ENCODE data around the gene SLC3A2.

SLC3A2 gene

GRCh38 chr11:62885137-62885750 is 4.5 kb downstream of the SLC3A2 start:
- TF ChIP-seq GATA2 (IDR thresholded peaks at IDR 0.05; ENCODE audit: low read depth, low read length) = no peak
- no peak for TF ChIP-seq GATA3 (IDR thresholded peaks at IDR 0.05; ENCODE audit: low read depth, low read length)

- TF ChIP-seq GATA3 (IDR thresholded peaks at IDR 0.05; ENCODE audit: low read depth, low read length) (no peak), GATA2 (IDR thresholded peaks at IDR 0.05; ENCODE audit: low read depth, low read length) (no peak)
Measured at GRCh38 chr11:62888406-62888805, 7.7 kb downstream of the SLC3A2 start.

- TF ChIP-seq GATA2 (IDR thresholded peaks at IDR 0.05; ENCODE audit: low read depth, low read length) (no peak), GATA3 (IDR thresholded peaks at IDR 0.05; ENCODE audit: low read depth, low read length) (no peak)
Measured at GRCh38 chr11:62889126-62889483, 8.4 kb downstream of the SLC3A2 start.

DNA sequence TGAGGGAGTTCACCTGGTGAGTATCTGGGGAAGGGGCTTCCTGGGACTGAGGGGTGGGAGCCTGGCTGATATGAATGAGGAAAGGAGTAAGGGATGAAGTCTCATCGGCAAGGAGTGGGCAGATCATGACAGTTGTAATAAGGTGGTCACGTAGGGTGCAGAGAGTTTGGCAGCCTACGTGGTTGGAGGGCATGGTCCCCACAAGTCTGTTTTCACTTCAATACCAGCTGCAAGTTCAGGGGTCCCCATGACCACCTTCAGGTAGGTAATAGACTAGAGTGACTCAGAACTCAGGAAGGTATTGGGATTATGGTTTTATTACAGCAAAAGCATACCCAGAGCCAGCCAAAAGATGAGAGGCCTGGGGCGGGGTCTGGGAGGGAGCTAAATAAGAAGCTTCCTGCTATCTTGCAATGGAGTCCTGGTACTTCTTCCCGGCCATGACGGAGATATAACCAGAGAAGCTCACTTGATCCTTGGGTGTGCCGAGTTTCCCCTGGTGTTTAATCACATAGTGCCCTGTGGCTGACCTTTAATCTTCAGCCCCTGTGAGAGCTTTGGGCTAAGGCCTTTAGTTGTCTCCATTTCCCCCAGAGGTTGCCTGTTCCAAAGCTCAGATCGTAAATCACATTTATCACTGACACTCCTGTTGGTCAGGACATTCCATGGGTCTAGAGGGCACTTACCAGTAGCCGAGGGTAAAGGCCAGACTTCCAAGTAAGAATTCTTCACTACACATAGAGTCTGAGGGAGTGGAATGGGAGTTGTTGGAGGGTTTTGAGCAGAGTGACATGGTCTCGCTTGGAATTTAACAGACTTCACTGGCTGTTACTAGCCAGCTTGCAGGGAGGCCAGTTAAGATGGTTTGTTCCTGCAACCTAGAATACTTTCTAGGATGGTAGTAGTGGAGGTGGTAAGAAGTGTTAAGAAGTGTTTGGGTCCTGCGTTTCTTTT is 9.1 kb downstream of the SLC3A2 start:
- TF ChIP-seq GATA3 (IDR thresholded peaks at IDR 0.05; ENCODE audit: low read depth, low read length) (no peak), GATA2 (IDR thresholded peaks at IDR 0.05; ENCODE audit: low read depth, low read length) (no peak)

- TF ChIP-seq GATA3 (IDR thresholded peaks at IDR 0.05; ENCODE audit: low read depth, low read length) (no peak), GATA2 (IDR thresholded peaks at IDR 0.05; ENCODE audit: low read depth, low read length) (no peak)
Measured at GRCh38 chr11:62892077-62892922, 11.6 kb downstream of the SLC3A2 start.

GRCh38 chr11:62895501-62895900 is 14.8 kb downstream of the SLC3A2 start:
- no peak for TF ChIP-seq GATA3 (IDR thresholded peaks at IDR 0.05; ENCODE audit: low read depth, low read length)
- TF ChIP-seq GATA2 (IDR thresholded peaks at IDR 0.05; ENCODE audit: low read depth, low read length) = no peak

GRCh38 chr11:62896049-62896448 is 15.4 kb downstream of the SLC3A2 start:
- TF ChIP-seq GATA3 (IDR thresholded peaks at IDR 0.05; ENCODE audit: low read depth, low read length) = no peak
- TF ChIP-seq GATA2 (IDR thresholded peaks at IDR 0.05; ENCODE audit: low read depth, low read length) = no peak

- no peak for TF ChIP-seq GATA3 (IDR thresholded peaks at IDR 0.05; ENCODE audit: low read depth, low read length)
- TF ChIP-seq GATA2 (IDR thresholded peaks at IDR 0.05; ENCODE audit: low read depth, low read length) = no peak
Measured at GRCh38 chr11:62897311-62897710, 16.6 kb downstream of the SLC3A2 start.

GRCh38 chr11:62898027-62898426 is 17.3 kb downstream of the SLC3A2 start:
- TF ChIP-seq GATA2 (IDR thresholded peaks at IDR 0.05; ENCODE audit: low read depth, low read length) = no peak
- TF ChIP-seq GATA3 (IDR thresholded peaks at IDR 0.05; ENCODE audit: low read depth, low read length) = no peak

DNA sequence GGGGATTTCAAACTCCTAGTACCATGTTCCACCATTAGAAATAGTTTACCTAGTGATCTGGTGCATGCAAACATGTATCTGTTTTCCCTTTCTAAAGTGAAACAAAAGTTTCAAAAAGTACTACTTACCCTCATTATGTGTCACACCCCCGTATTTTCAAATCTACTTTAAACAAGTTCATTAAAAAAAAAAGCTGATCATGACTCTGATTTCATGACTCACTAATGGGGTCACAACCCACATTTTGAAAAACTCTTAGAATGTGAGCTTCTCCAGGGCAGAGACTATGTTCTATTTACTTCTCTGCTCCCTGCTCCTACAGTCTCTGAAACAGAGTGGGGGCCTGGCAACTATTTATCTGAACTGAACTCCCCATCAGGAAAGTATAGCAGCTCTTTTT is 22.2 kb downstream of the SLC3A2 start:
- TF ChIP-seq GATA2 (IDR thresholded peaks at IDR 0.05; ENCODE audit: low read depth, low read length) = no peak
- no peak for TF ChIP-seq GATA3 (IDR thresholded peaks at IDR 0.05; ENCODE audit: low read depth, low read length)

DNA sequence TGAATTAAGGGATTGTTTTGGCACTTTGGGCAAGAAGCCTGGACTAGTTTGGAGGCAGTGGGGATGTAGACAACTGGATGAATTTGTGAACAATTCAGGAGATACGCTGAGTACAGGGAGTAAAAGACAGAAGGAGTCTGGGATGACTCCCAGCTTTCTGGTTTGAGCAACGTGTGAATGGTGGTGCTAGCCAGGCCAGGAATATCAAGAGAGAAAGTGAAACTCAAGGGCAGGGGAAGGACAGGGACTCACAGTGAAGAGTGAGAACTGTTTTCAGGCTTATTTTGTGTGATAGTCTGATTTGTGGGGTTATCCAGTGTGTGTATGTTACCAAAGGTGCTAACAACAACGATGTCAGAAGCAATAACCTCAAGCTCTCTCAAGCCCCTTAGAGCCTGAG is 24.6 kb downstream of the SLC3A2 start:
- TF ChIP-seq GATA2 (IDR thresholded peaks at IDR 0.05; ENCODE audit: low read depth, low read length) (no peak), GATA3 (IDR thresholded peaks at IDR 0.05; ENCODE audit: low read depth, low read length) (no peak)

DNA sequence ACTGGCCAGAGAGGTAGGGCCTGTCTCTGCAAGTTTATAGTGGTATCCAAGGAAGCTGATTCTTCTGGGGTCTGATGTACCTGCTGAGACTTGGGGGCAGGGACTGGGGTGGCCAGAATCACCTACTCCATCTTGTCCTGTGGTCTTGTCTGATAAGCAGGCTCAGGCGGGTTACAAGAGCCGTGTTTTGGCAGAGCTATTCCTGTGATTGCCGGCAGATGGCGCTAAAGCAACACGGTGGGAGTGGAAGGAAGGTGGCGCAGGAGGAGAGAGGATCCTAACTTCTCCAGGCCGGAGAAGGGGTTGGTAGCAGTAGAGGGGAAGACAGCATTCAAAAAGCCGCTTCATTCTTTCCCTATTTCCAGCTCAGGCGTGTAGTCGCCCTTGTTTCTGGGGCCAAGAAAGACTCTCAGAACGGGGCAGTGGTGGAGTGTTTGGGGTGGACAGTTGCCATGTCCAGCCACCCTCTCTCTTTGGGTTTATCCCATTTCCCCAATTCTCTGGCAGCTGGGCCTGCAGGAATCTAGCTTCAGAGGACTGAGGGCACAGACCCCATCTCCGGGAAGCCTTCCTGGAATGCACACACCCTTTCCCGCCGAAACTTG is 25.3 kb downstream of the SLC3A2 start:
- TF ChIP-seq GATA2 (IDR thresholded peaks at IDR 0.05; ENCODE audit: low read depth, low read length) (no peak), GATA3 (IDR thresholded peaks at IDR 0.05; ENCODE audit: low read depth, low read length) (no peak)

DNA sequence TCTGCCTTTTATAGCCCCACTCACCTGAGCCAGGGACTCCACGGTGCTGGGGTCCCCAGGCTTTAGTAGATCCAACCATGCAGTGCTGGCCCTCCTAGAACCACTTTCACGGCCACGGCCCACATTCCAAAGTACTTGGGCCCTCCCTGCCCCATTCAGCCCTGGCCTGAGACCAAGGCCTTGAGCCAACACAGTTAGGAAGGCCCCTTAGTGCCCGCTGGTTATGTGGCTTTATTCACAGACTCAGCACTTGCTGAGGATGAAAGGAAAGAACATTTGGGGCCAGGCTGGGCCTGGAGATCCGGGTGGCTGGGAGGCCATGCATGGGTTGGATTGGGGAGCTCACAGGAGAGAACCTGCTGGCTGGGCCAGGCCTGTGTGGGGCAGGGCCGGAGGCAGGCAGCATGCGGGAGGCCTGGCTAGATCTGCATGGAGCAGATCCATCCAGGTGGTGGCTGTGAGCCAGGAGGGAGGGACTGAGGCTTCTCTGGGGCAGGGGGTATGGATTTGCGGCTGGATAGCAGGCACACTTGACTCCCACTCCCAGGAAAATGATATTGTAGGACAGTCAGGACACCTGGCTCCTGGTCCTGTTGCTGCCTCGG is 27.9 kb downstream of the SLC3A2 start:
- TF ChIP-seq GATA2 (IDR thresholded peaks at IDR 0.05; ENCODE audit: low read depth, low read length) (no peak), GATA3 (IDR thresholded peaks at IDR 0.05; ENCODE audit: low read depth, low read length) (no peak)
